Nephron progenitor cell (in vitro differentiated cells): ENCODE results near the gene FNBP1.

Source experiments
- DNase-seq: peaks from one replicate; pipeline ENCODE4 v3.0.0; 2021
- H3K27ac Mint-ChIP-seq: 2 replicates; pipeline ENCODE4 v1.8.0; 2021; ENCODE audit warnings: mild to moderate bottlenecking, moderate library complexity, mixed read lengths
- H3K27me3 Mint-ChIP-seq: 2 replicates; pipeline ENCODE4 v1.8.0; 2021; ENCODE audit warnings: mild to moderate bottlenecking, low read depth, mixed read lengths; ENCODE audit not compliant: poor library complexity
- H3K36me3 Mint-ChIP-seq: 2 replicates; pipeline ENCODE4 v1.8.0; 2021; ENCODE audit warnings: low read depth, mixed read lengths
- H3K4me1 Mint-ChIP-seq: 2 replicates; pipeline ENCODE4 v1.8.0; 2021; ENCODE audit warnings: mixed read lengths
- H3K4me3 Mint-ChIP-seq: 2 replicates; pipeline ENCODE4 v1.8.0; 2021; ENCODE audit warnings: mild to moderate bottlenecking, moderate library complexity, mixed read lengths
- H3K9me3 Mint-ChIP-seq: 2 replicates; pipeline ENCODE4 v1.8.0; 2021; ENCODE audit warnings: mild to moderate bottlenecking, moderate library complexity, mixed read lengths
- CTCF ChIP-seq: fragments of 200-600 bp; sonication (generic); IDR thresholded peaks from 2 replicates; pipeline ENCODE4 v1.5.0; 2021; ENCODE audit warnings: antibody characterized with exemption

The FNBP1 gene

GRCh38 chr9:129886226-129887174 lies 156.5 kb downstream of the FNBP1 start:
- Mint-ChIP-seq H3K4me1 (peaks cover 66% of the 10 kb centered on the region), H3K27me3 (peaks cover 18% of the 10 kb centered on the region), H3K27ac (no peak overlapping the region), H3K36me3 (peaks cover 28% of the 10 kb centered on the region), H3K4me3 (no peak overlapping the region), H3K9me3 (no peaks in the 10 kb centered on the region)
- no peak for DNase-seq
- TF ChIP-seq CTCF = no peak

- H3K9me3 Mint-ChIP-seq = no peaks in the 10 kb centered on the region
- peaks cover 15% of the 10 kb centered on the region for H3K27me3 Mint-ChIP-seq
- peak; percentile 90 for DNase-seq
- no peak overlapping the region for H3K27ac Mint-ChIP-seq
- H3K4me3 Mint-ChIP-seq = peak overlapping the region; percentile 65
- peaks cover 61% of the 10 kb centered on the region for H3K4me1 Mint-ChIP-seq
- peaks cover 28% of the 10 kb centered on the region for H3K36me3 Mint-ChIP-seq
- TF ChIP-seq CTCF = peak; percentile 81
These were observed 157.3 kb downstream of the FNBP1 start for GRCh38 chr9:129885670-129886106.

DNA sequence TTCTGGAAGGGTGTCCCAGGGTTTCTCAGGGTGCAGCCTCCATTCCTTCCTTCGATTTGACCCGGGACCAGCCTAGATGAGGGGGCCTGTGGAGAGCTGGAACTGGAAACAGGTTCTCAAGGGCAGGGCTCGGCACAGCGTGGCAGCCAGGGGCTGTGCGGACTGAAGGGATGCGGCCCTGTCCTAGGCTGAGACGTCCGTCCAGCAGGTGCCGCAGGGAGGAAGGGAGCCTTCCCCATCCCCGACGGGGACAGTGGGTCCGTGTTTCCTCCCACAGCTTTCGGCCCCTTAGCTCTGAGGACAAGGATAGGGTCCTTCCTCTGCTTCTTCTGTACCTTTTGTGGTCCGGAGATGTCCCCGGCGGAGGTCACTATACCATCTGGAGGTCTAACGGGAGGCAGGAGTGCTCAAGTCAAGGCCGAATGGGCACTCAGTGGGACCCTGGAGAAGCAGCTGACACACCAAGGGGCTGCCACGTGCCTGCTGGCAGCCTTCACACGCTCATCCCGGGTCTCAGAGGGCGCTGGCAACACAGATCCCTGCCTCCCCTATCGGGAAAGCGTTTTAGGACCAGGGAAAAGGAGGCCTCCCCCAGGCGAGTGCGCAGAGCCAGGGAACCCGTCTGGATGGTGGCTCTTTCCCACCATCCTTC lies 157.8 kb downstream of the FNBP1 start:
- Mint-ChIP-seq H3K27ac (no peak overlapping the region), H3K27me3 (peaks cover 15% of the 10 kb centered on the region), H3K9me3 (no peaks in the 10 kb centered on the region), H3K4me1 (peaks cover 60% of the 10 kb centered on the region), H3K4me3 (peak overlapping the region; percentile 75), H3K36me3 (peaks cover 28% of the 10 kb centered on the region)
- DNase-seq = no peak
- no peak for TF ChIP-seq CTCF

GRCh38 chr9:129884220-129885017 lies 158.6 kb downstream of the FNBP1 start:
- Mint-ChIP-seq H3K27me3 (peaks cover 13% of the 10 kb centered on the region), H3K36me3 (peaks cover 22% of the 10 kb centered on the region), H3K4me1 (peaks cover 53% of the 10 kb centered on the region), H3K9me3 (no peaks in the 10 kb centered on the region), H3K4me3 (peak overlapping the region; percentile 75), H3K27ac (peak overlapping the region; percentile 85)
- peak; percentile 93 for DNase-seq
- no peak for TF ChIP-seq CTCF

GRCh38 chr9:129881547-129882324 lies 161.3 kb downstream of the FNBP1 start:
- H3K4me3 Mint-ChIP-seq = no peak overlapping the region
- H3K36me3 Mint-ChIP-seq = peaks cover 4% of the 10 kb centered on the region
- H3K4me1 Mint-ChIP-seq = peaks cover 31% of the 10 kb centered on the region
- TF ChIP-seq CTCF = no peak
- no peaks in the 10 kb centered on the region for H3K9me3 Mint-ChIP-seq
- no peak for DNase-seq
- peaks cover 3% of the 10 kb centered on the region for H3K27me3 Mint-ChIP-seq
- H3K27ac Mint-ChIP-seq = no peak overlapping the region
